Skeletal muscle cell (primary cell): ENCODE data around the gene LOXHD1.

Experiments
- DNase-seq: peaks from one replicate; pipeline ENCODE4 v3.0.0-alpha.2; 2010; ENCODE audit warnings: low read depth
- H3K4me3 ChIP-seq: 2 replicates; pipeline ENCODE4 v1.5.1; 2011; ENCODE audit warnings: low read depth, mild to moderate bottlenecking, control low read depth, low read length, moderate library complexity

The LOXHD1 gene

GRCh38 chr18:46559946-46560670 lies 96.9 kb downstream of the LOXHD1 start:
- DNase-seq, result no peak
- no peak overlapping the region for H3K4me3 ChIP-seq

GRCh38 chr18:46559296-46559695 lies 97.7 kb downstream of the LOXHD1 start:
- no peak overlapping the region for H3K4me3 ChIP-seq
- DNase-seq, result no peak

DNA sequence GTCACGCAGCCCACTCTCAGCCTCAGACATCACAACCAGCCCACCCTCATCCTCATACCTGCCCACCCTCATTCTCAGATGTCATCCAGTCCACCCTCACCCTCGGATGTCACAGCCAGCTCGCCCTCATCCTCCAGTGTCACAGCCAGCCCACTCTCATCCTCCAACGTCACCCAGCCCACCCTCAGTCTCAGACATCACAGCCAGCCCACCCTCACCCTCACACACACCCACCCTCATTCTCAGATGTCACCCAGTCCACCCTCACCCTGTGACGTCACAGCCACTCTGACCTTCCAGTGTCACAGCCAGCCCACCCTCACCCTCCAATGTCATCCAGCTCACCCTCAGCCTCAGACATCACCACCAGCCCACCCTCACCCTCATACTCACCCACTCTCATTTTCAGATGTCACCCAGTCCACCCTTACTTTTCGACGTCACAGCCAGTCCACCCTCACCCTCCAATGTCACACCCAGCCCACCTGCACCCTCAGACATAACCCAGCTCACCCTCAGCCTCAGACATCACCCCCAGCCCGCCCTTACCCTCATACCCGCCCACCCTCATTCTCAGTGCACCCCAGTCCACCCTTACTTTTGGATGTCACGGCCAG lies 100.3 kb downstream of the LOXHD1 start:
- H3K4me3 ChIP-seq, result no peak overlapping the region
- DNase-seq, result no peak

- no peak for DNase-seq
- no peak overlapping the region for H3K4me3 ChIP-seq
Measured at GRCh38 chr18:46555724-46556123, 101.3 kb downstream of the LOXHD1 start.

- DNase-seq, result no peak
- no peak overlapping the region for H3K4me3 ChIP-seq
Measured at GRCh38 chr18:46555213-46555612, 101.8 kb downstream of the LOXHD1 start.

GRCh38 chr18:46554406-46555080 lies 102.5 kb downstream of the LOXHD1 start:
- no peak for DNase-seq
- H3K4me3 ChIP-seq, result no peak overlapping the region

GRCh38 chr18:46550609-46551008 lies 106.4 kb downstream of the LOXHD1 start:
- DNase-seq, result no peak
- no peak overlapping the region for H3K4me3 ChIP-seq

DNA sequence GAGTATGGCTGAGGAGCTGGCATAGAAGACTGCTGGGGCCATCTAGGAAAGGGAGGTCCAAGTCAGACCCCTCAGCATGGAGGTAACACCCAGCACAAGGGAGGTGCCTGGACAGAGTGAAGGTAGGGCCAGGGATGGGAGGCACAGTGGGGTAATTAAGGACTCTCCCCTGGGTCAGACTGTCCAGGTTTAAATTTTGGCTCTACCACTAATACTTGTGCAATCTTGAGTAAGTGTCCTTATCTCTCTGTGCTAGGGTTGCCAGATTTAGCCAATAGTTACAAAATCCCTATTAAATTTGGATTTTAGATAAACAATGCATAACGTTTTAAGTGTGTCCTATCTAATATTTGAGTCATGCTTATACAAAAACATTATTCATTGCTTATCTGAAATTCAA lies 109.5 kb downstream of the LOXHD1 start:
- DNase-seq, result no peak
- no peak overlapping the region for H3K4me3 ChIP-seq

- H3K4me3 ChIP-seq, result no peak overlapping the region
- DNase-seq, result no peak
Measured at GRCh38 chr18:46546111-46546640, 110.8 kb downstream of the LOXHD1 start.

DNA sequence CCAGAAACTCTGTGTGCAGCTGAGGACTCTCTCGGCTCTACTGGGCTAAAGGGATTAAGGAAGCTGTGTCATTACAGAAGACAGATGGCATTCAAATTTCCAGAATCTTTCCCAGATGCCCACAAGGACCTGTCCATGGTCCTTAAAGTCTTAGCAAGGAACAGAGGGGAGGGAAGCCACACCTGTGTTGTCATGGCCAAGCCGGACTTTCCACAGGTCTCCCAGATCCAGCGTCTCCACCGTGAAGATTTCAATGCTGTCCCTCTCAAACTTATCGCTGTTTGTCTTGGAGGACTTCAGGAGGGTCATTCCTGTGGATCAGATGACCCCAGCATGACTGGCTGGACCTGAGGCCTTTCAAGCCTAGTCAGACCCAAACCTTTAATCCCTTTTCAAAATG lies 114.5 kb downstream of the LOXHD1 start:
- DNase-seq, result no peak
- H3K4me3 ChIP-seq, result no peak overlapping the region

- H3K4me3 ChIP-seq, result no peak overlapping the region
- no peak for DNase-seq
Measured at GRCh38 chr18:46541626-46542189, 115.3 kb downstream of the LOXHD1 start.

DNA sequence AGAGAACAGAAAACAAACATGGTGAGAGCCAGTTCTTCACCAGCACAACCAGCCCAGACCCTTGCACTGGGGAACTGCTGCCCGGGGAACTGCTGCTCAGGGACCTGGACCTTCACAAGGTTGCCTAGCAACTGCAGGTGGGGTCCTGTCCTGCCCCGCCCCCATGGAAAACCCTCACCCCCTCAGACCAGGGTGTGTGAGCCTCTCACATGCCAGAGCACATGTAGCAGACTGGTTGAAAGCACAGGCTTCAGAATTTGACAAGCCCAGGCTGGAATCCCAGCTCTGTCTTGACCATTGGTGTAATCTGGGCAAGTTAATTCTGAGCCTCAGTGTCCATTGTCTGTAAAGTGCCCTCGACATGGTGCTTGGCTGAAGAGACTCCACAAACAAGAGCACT lies 118.6 kb downstream of the LOXHD1 start:
- no peak overlapping the region for H3K4me3 ChIP-seq
- no peak for DNase-seq

GRCh38 chr18:46536215-46536874 lies 120.7 kb downstream of the LOXHD1 start:
- no peak overlapping the region for H3K4me3 ChIP-seq
- DNase-seq, result no peak

DNA sequence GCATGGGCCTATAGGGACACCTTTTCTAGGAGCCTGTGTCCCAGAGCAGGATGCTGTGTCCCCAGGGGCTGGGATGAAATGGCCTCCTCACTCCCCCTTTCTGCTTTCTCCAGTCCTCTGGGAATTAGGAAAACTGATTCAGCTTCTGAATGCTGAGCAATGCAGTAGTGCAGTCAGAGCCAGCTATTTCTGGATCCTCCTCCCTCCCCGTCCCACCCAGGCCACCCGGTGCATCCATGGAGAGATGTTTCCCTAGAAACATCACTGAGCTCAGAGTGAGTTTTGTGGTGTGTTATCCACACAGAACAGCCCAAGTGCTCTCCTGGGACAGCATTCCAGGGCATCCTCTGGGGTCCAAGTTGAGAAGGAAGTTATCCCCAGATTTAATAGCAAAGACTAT lies 125.5 kb downstream of the LOXHD1 start:
- H3K4me3 ChIP-seq, result no peak overlapping the region
- no peak for DNase-seq

DNA sequence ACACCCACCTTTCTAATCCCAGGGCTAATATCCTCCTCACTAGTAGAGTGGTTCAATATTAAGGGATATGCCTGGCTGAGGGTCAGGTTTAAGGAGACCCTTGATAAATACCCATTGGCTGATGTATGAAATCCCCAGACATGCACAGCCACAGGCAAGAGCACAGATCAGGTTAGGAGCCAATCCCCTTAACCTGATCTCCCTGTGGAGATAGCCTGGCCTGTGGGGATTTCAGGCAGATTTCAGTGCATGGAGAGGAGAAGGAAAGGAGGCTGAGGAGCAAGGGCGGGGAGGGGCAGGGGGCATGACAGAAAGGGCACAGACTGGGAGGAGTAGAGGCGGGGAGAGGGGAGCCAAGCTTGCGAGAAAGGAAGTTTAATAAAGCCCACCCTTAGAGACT lies 129.0 kb downstream of the LOXHD1 start:
- no peak for DNase-seq

DNA sequence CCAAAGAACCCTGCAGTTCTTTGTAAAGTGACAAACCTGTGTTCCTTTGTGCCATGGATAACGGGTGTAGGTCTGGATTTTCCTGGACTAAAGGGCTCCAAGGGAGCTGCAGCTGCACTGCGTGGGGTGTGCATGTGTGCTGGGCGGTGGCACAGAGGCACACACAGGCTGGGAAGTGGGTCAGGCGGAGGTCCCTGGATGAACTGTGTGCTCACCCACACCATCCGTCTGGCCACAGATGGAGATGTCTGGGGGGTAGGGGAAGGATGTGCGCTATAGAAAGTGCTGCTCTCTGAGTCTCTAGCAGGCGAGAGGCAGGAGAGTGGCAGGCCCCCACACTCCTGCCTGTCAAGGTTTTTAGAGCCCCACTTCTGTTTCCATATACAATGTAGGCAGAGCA lies 137.2 kb downstream of the LOXHD1 start:
- DNase-seq, result no peak
- no peak overlapping the region for H3K4me3 ChIP-seq

More for the DNA sequence above, 129.0 kb downstream of the LOXHD1 start:
- no peak overlapping the region for H3K4me3 ChIP-seq

- H3K4me3 ChIP-seq, result no peak overlapping the region
- no peak for DNase-seq
Measured at GRCh38 chr18:46518438-46518837, 138.6 kb downstream of the LOXHD1 start.

DNA sequence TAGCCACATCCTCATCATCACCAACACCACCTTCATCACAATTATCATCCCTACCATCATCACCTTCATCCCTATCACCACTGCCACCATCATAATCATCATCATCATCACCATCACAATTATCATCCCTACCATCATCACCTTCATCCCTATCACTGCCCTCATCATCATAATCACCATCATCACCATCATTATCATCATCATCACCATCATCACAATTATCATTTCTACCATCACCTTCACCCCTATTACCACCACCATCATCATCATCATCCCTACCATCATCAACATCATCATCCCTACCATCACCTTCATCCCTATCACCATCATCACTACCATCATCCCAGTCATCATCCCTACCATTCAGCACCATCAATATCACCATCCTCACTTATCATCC lies 140.5 kb downstream of the LOXHD1 start:
- no peak for DNase-seq
- no peak overlapping the region for H3K4me3 ChIP-seq

- no peak for DNase-seq
- H3K4me3 ChIP-seq, result no peak overlapping the region
Measured at GRCh38 chr18:46510386-46510785, 146.6 kb downstream of the LOXHD1 start.

- no peak overlapping the region for H3K4me3 ChIP-seq
- no peak for DNase-seq
Measured at GRCh38 chr18:46509530-46509929, 147.5 kb downstream of the LOXHD1 start.
